ENCODE measurements around the gene HAUS7.

Gene HAUS7

GRCh38 chrX:153500676-153501280, 30.4 kb upstream of the HAUS7 start:
- DNase-seq (ENCODE audit: low read depth), result no peak
- no peak for TF ChIP-seq CTCF (IDR thresholded peaks at IDR 0.05; ENCODE audit: low read depth, low read length, missing control alignments)
- no peak overlapping the region for H3K4me3 ChIP-seq (ENCODE audit: low read depth, low read length)

GRCh38 chrX:153499876-153500275, 29.5 kb upstream of the HAUS7 start:
- DNase-seq (ENCODE audit: low read depth), result no peak
- H3K4me3 ChIP-seq (ENCODE audit: low read depth, low read length), result no peak overlapping the region
- TF ChIP-seq CTCF (IDR thresholded peaks at IDR 0.05; ENCODE audit: low read depth, low read length, missing control alignments), result no peak

GRCh38 chrX:153499341-153499740, 29.0 kb upstream of the HAUS7 start:
- no peak for TF ChIP-seq CTCF (IDR thresholded peaks at IDR 0.05; ENCODE audit: low read depth, low read length, missing control alignments)
- DNase-seq (ENCODE audit: low read depth), result no peak
- H3K4me3 ChIP-seq (ENCODE audit: low read depth, low read length), result no peak overlapping the region

- no peak for DNase-seq (ENCODE audit: low read depth)
- no peak overlapping the region for H3K4me3 ChIP-seq (ENCODE audit: low read depth, low read length)
- TF ChIP-seq CTCF (IDR thresholded peaks at IDR 0.05; ENCODE audit: low read depth, low read length, missing control alignments), result no peak
Measured at GRCh38 chrX:153498453-153498852, 28.1 kb upstream of the HAUS7 start.

- no peak for TF ChIP-seq CTCF (IDR thresholded peaks at IDR 0.05; ENCODE audit: low read depth, low read length, missing control alignments)
- H3K4me3 ChIP-seq (ENCODE audit: low read depth, low read length), result no peak overlapping the region
- DNase-seq (ENCODE audit: low read depth), result no peak
Measured at GRCh38 chrX:153496590-153496959, 26.2 kb upstream of the HAUS7 start.

GRCh38 chrX:153495903-153496589, 25.7 kb upstream of the HAUS7 start:
- H3K4me3 ChIP-seq (ENCODE audit: low read depth, low read length), result no peak overlapping the region
- no peak for DNase-seq (ENCODE audit: low read depth)
- no peak for TF ChIP-seq CTCF (IDR thresholded peaks at IDR 0.05; ENCODE audit: low read depth, low read length, missing control alignments)

GRCh38 chrX:153495362-153495751, 25.0 kb upstream of the HAUS7 start:
- no peak overlapping the region for H3K4me3 ChIP-seq (ENCODE audit: low read depth, low read length)
- DNase-seq (ENCODE audit: low read depth), result no peak
- no peak for TF ChIP-seq CTCF (IDR thresholded peaks at IDR 0.05; ENCODE audit: low read depth, low read length, missing control alignments)

Measured in GM12864 (cell line).